Prostate gland (tissue), 2 donors: ENCODE data around the gene SKIDA1. TPM values are rescaled to one million over a fixed set of nuclear protein-coding genes. Genes with fewer than 3 reads are reported as not detected.

Experiments
- DNase-seq: peaks from one replicate; pipeline ENCODE4 v3.0.0-alpha.2; 2019; ENCODE audit warnings: low spot score
- H3K27ac ChIP-seq, 2 donors: fragments of 200-600 bp; sonication (generic); 2 replicates each; pipeline ENCODE4 v1.5.1; 2017 to 2019
- H3K27me3 ChIP-seq: fragments of 200-600 bp; sonication (generic); replicated peaks from 2 replicates; pipeline ENCODE4 v1.5.1; 2019; ENCODE audit not compliant: insufficient read depth
- H3K36me3 ChIP-seq, 2 donors: fragments of 200-600 bp; sonication (generic); 1 replicate in 1 of 2; 2 replicates in 1 of 2; pipeline versions ENCODE4 v1.5.1 to v1.8.1; 2017 to 2019
- H3K4me1 ChIP-seq: fragments of 200-600 bp; sonication (generic); replicated peaks from 2 replicates; pipeline ENCODE4 v1.5.1; 2019
- H3K4me3 ChIP-seq, 2 donors: fragments of 200-600 bp; sonication (generic); 2 replicates each; pipeline ENCODE4 v1.5.1; 2017 to 2019
- H3K9me3 ChIP-seq: fragments of 200-600 bp; sonication (generic); 2 replicates; pipeline ENCODE4 v1.5.1; 2017
- CTCF ChIP-seq, 4 experiments: fragments of 200-600 bp in 2 of 4; fragments of 450-650 bp in 2 of 4; sonication (generic) in 2 of 4; IDR thresholded peaks; 1 replicate in 3 of 4; 2 replicates in 1 of 4; pipeline ENCODE4 v1.5.1; 2016 to 2019; ENCODE audit warnings: antibody characterized with exemption in 4 of 4, mild to moderate bottlenecking in 2 of 4, moderate library complexity in 2 of 4
- POLR2A ChIP-seq: fragments of 450-650 bp; IDR thresholded peaks from one replicate; pipeline ENCODE4 v1.6.1; 2016; ENCODE audit warnings: antibody characterized with exemption, mild to moderate bottlenecking
- POLR2AphosphoS5 ChIP-seq: sonication (generic); formaldehyde crosslinking; IDR thresholded peaks from one replicate; pipeline ENCODE4 v1.6.1; 2017; ENCODE audit warnings: antibody characterized with exemption
- whole genome bisulfite sequencing: methylation state at CpG from one replicate; pipeline ENCODE4 v1.1.5; 2018; 5-methylcytosine and 5-hydroxymethylcytosine counted together
- intact Hi-C: fragments of 100-400 bp; cut with DNase I; formaldehyde crosslinking; loops from one replicate; pipeline ENCODE4 v1.14.2; 2022
- total RNA-seq, 2 donors: library from RNA; depleted of rRNA; stranded (reverse); fragments of >200 nt; gene quantifications; one replicate each; pipeline ENCODE4 v1.1.0, GENCODE V29; 2016

The SKIDA1 gene
- total RNA-seq, 2 donors from 2014 or later = 1.5 to 4.3 TPM

GRCh38 chr10:21501091-21501490 is 24.4 kb downstream of the SKIDA1 start:
- WGBS = 98% methylated on average over 5 of the region's 5 CpGs

GRCh38 chr10:21500578-21500910 is 24.9 kb downstream of the SKIDA1 start:
- no peaks in the 10 kb centered on the region for H3K9me3 ChIP-seq
- TF ChIP-seq POLR2AphosphoS5 = no peak
- no peak for TF ChIP-seq CTCF (IDR thresholded peaks at IDR 0.05)
- TF ChIP-seq POLR2A = no peak
- no peak overlapping the region for H3K27ac ChIP-seq
- H3K27me3 ChIP-seq = no peaks in the 10 kb centered on the region
- WGBS = 72% methylated on average over 14 of the region's 14 CpGs
- no peak for DNase-seq
- H3K4me3 ChIP-seq = no peak overlapping the region
- intact Hi-C loops = no loop called here
- no peaks in the 10 kb centered on the region for H3K36me3 ChIP-seq
- no peaks in the 10 kb centered on the region for H3K4me1 ChIP-seq

More at GRCh38 chr10:21501091-21501490, 24.4 kb downstream of the SKIDA1 start:
- Histone ChIP-seq H3K27ac (no peak overlapping the region), H3K36me3 (no peaks in the 10 kb centered on the region), H3K4me1 (no peaks in the 10 kb centered on the region), H3K9me3 (no peaks in the 10 kb centered on the region), H3K27me3 (no peaks in the 10 kb centered on the region), H3K4me3 (no peak overlapping the region)
- no peak for TF ChIP-seq POLR2AphosphoS5
- no peak for TF ChIP-seq CTCF (IDR thresholded peaks at IDR 0.05)
- no peak for TF ChIP-seq POLR2A
- intact Hi-C loops = no loop called here
- DNase-seq = no peak

GRCh38 chr10:21499701-21500577 is 25.5 kb downstream of the SKIDA1 start:
- WGBS = 85% methylated on average over 69 of the region's 72 CpGs
- Histone ChIP-seq H3K9me3 (no peaks in the 10 kb centered on the region), H3K4me1 (no peaks in the 10 kb centered on the region), H3K27ac (no peak overlapping the region), H3K36me3 (no peaks in the 10 kb centered on the region), H3K27me3 (no peaks in the 10 kb centered on the region), H3K4me3 (no peak overlapping the region)
- intact Hi-C loops = loop anchor here (5.0 to 10.0 kb wide), 4 partner anchors 223 to 1487 kb away; no protein-coding TSS in a partner anchor
- DNase-seq = no peak
- no peak for TF ChIP-seq CTCF (IDR thresholded peaks at IDR 0.05)

GRCh38 chr10:21498986-21499385 is 26.5 kb downstream of the SKIDA1 start:
- over 99% methylated on average over 8 of the region's 8 CpGs for WGBS
- TF ChIP-seq POLR2AphosphoS5 (no peak), POLR2A (no peak), CTCF (IDR thresholded peaks at IDR 0.05) (no peak)
- Histone ChIP-seq H3K4me3 (no peak overlapping the region), H3K27ac (no peak overlapping the region), H3K27me3 (no peaks in the 10 kb centered on the region), H3K4me1 (no peaks in the 10 kb centered on the region), H3K9me3 (no peaks in the 10 kb centered on the region), H3K36me3 (no peaks in the 10 kb centered on the region)
- intact Hi-C loops = loop anchor here (5.0 to 10.0 kb wide), 4 partner anchors 222 to 1488 kb away; no protein-coding TSS in a partner anchor
- DNase-seq = no peak

GRCh38 chr10:21498377-21498776 is 27.1 kb downstream of the SKIDA1 start:
- intact Hi-C loops = loop anchor here (5.0 to 10.0 kb wide), 4 partner anchors 221 to 1489 kb away; no protein-coding TSS in a partner anchor
- no peak for DNase-seq
- 95% methylated on average over 2 of the region's 2 CpGs for WGBS

More at GRCh38 chr10:21498377-21498776, 27.1 kb downstream of the SKIDA1 start:
- Histone ChIP-seq H3K4me1 (no peaks in the 10 kb centered on the region), H3K27ac (no peak overlapping the region), H3K9me3 (no peaks in the 10 kb centered on the region), H3K27me3 (no peaks in the 10 kb centered on the region), H3K36me3 (no peaks in the 10 kb centered on the region), H3K4me3 (no peak overlapping the region)
- TF ChIP-seq POLR2AphosphoS5 (no peak), CTCF (IDR thresholded peaks at IDR 0.05) (no peak)
